SK-N-SH treated with all-trans-retinoic acid at 6 μM for 48 hours (cell line): ENCODE measurements around the gene CEACAM8.

ENCODE experiments used
- ATAC-seq: fragments of 200-7000 bp; cut with Tn5 transposase; 3 replicates; pipeline ENCODE4 v1.9.1; 2020; ENCODE audit warnings: mild to moderate bottlenecking, moderate library complexity
- ARNTL ChIP-seq: fragments of 450-650 bp; formaldehyde crosslinking; IDR thresholded peaks from 2 replicates; pipeline ENCODE4 v1.5.0; 2020; ENCODE audit warnings: low read depth, mild to moderate bottlenecking, moderate library complexity, borderline replicate concordance
- BACH2 ChIP-seq: fragments of 250-450 bp; sonication (Bioruptor Pico); IDR thresholded peaks from 2 replicates; pipeline ENCODE4 v1.9.0; 2021; ENCODE audit warnings: mild to moderate bottlenecking, borderline replicate concordance
- CSDC2 ChIP-seq: fragments of 250-450 bp; sonication (Bioruptor Pico); IDR thresholded peaks from 2 replicates; pipeline ENCODE4 v1.5.0; 2020; ENCODE audit warnings: mild to moderate bottlenecking, moderate library complexity
- ESRRG ChIP-seq: fragments of 250-450 bp; sonication (Bioruptor Pico); IDR thresholded peaks from 2 replicates; pipeline ENCODE4 v1.6.1; 2021; ENCODE audit warnings: mild to moderate bottlenecking
- GLIS3 ChIP-seq: fragments of 250-450 bp; sonication (Bioruptor Pico); IDR thresholded peaks from 2 replicates; pipeline ENCODE4 v1.5.0; 2020; ENCODE audit warnings: mild to moderate bottlenecking, moderate library complexity
- ISL1 ChIP-seq: fragments of 250-450 bp; sonication (Bioruptor Pico); IDR thresholded peaks from 2 replicates; pipeline ENCODE4 v2.1.2; 2022; ENCODE audit warnings: mild to moderate bottlenecking, moderate library complexity
- OSR1 ChIP-seq: fragments of 250-450 bp; sonication (Bioruptor Pico); IDR thresholded peaks from 2 replicates; pipeline ENCODE4 v1.8.0; 2022; ENCODE audit warnings: moderate library complexity, mild to moderate bottlenecking, inconsistent platforms
- PPARA ChIP-seq: fragments of 250-450 bp; sonication (Bioruptor Pico); IDR thresholded peaks from 2 replicates; pipeline ENCODE4 v1.5.0; 2020; ENCODE audit warnings: mild to moderate bottlenecking, borderline replicate concordance
- RARB ChIP-seq: fragments of 250-450 bp; sonication (Bioruptor Pico); IDR thresholded peaks from 2 replicates; pipeline ENCODE4 v1.8.0; 2021; ENCODE audit warnings: mild to moderate bottlenecking, moderate library complexity
- SNAI2 ChIP-seq: fragments of 250-450 bp; sonication (Bioruptor Pico); IDR thresholded peaks from 2 replicates; pipeline ENCODE4 v1.5.0; 2020; ENCODE audit warnings: mild to moderate bottlenecking, moderate library complexity
- TOX ChIP-seq: fragments of 250-450 bp; sonication (Bioruptor Pico); IDR thresholded peaks from 2 replicates; pipeline ENCODE4 v1.8.0; 2021; ENCODE audit warnings: mild to moderate bottlenecking, moderate library complexity, borderline replicate concordance
- ZC3H10 ChIP-seq: fragments of 250-450 bp; sonication (Bioruptor Pico); IDR thresholded peaks from 2 replicates; pipeline ENCODE4 v1.5.1; 2021; ENCODE audit warnings: mild to moderate bottlenecking, moderate library complexity
- ZFP3 ChIP-seq: fragments of 250-450 bp; sonication (Bioruptor Pico); IDR thresholded peaks from 2 replicates; pipeline ENCODE4 v1.5.0; 2020; ENCODE audit warnings: mild to moderate bottlenecking, moderate library complexity
- ZFP30 ChIP-seq: fragments of 450-650 bp; formaldehyde crosslinking; IDR thresholded peaks from 2 replicates; pipeline ENCODE4 v1.5.0; 2022; ENCODE audit warnings: mild to moderate bottlenecking, moderate library complexity
- ZNF565 ChIP-seq: fragments of 450-650 bp; formaldehyde crosslinking; conservative IDR thresholded peaks from 2 replicates; pipeline ENCODE4 v1.5.0; 2020; ENCODE audit warnings: low read depth, mild to moderate bottlenecking, moderate library complexity
- ZNF70 ChIP-seq: fragments of 450-650 bp; formaldehyde crosslinking; IDR thresholded peaks from 2 replicates; pipeline ENCODE4 v1.5.0; 2020; ENCODE audit warnings: mild to moderate bottlenecking, moderate library complexity
- ZNF8 ChIP-seq: fragments of 450-650 bp; formaldehyde crosslinking; IDR thresholded peaks from 2 replicates; pipeline ENCODE4 v1.5.0; 2020; ENCODE audit warnings: mild to moderate bottlenecking, moderate library complexity
- TF ChIP-seq, protein P1 (sequence below): fragments of 250-450 bp; sonication (Bioruptor Pico); IDR thresholded peaks from 2 replicates; pipeline ENCODE4 v1.8.0; 2021; ENCODE audit warnings: low read depth, mild to moderate bottlenecking, moderate library complexity, borderline replicate concordance
- TF ChIP-seq, protein P2 (sequence below): fragments of 250-450 bp; sonication (Bioruptor Pico); IDR thresholded peaks from 2 replicates; pipeline ENCODE4 v1.8.0; 2020; ENCODE audit warnings: mild to moderate bottlenecking, moderate library complexity, borderline replicate concordance
- TF ChIP-seq, protein P3 (sequence below): fragments of 250-450 bp; sonication (Bioruptor Pico); IDR thresholded peaks from 2 replicates; pipeline ENCODE4 v1.5.1; 2021; ENCODE audit warnings: mild to moderate bottlenecking, moderate library complexity
- TF ChIP-seq, protein P4 (sequence below): fragments of 250-450 bp; sonication (Bioruptor Pico); IDR thresholded peaks from 2 replicates; pipeline ENCODE4 v1.5.1; 2020; ENCODE audit warnings: low read depth, mild to moderate bottlenecking, moderate library complexity

Gene CEACAM8

DNA sequence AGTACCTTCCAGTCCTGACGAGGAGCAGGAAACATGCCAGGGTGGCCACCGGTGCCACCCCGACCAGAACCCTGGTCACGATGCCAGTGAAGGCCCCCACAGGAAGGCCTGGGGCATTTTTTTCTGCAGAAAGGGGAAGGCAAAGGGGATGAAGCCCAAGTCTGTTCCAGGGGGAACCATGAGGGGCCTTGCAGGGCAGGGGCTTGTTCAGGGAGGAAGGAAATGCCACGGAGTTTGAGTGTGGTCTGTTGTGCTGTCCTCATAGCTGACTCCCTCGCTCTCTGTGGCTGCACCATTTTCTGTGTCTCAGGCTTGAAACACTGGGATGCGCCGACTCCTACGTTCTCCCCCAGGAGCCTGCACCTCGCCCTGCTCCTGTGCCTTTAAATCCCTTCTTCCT is 38.9 kb downstream of the CEACAM8 start:
- TF ChIP-seq GLIS3, result no peak
- no peak for TF ChIP-seq ESRRG (CRISPR knock-in tag)
- TF ChIP-seq CSDC2 (CRISPR knock-in tag), result no peak
- TF ChIP-seq ARNTL (CRISPR knock-in tag), result no peak
- no peak for TF ChIP-seq ZFP3 (CRISPR knock-in tag)
- TF ChIP-seq ZNF8 (CRISPR knock-in tag), result no peak
- no peak for TF ChIP-seq ZC3H10 (CRISPR knock-in tag)
- no peak for TF ChIP-seq BACH2 (CRISPR knock-in tag)
- TF ChIP-seq OSR1 (CRISPR knock-in tag), result no peak
- TF ChIP-seq, protein P1, sequence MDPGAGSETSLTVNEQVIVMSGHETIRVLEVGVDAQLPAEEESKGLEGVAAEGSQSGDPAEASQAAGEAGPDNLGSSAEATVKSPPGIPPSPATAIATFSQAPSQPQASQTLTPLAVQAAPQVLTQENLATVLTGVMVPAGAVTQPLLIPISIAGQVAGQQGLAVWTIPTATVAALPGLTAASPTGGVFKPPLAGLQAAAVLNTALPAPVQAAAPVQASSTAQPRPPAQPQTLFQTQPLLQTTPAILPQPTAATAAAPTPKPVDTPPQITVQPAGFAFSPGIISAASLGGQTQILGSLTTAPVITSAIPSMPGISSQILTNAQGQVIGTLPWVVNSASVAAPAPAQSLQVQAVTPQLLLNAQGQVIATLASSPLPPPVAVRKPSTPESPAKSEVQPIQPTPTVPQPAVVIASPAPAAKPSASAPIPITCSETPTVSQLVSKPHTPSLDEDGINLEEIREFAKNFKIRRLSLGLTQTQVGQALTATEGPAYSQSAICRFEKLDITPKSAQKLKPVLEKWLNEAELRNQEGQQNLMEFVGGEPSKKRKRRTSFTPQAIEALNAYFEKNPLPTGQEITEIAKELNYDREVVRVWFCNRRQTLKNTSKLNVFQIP (CRISPR knock-in tag), result no peak
- TF ChIP-seq PPARA (CRISPR knock-in tag), result no peak
- no peak for TF ChIP-seq TOX (CRISPR knock-in tag)
- TF ChIP-seq, protein P2, sequence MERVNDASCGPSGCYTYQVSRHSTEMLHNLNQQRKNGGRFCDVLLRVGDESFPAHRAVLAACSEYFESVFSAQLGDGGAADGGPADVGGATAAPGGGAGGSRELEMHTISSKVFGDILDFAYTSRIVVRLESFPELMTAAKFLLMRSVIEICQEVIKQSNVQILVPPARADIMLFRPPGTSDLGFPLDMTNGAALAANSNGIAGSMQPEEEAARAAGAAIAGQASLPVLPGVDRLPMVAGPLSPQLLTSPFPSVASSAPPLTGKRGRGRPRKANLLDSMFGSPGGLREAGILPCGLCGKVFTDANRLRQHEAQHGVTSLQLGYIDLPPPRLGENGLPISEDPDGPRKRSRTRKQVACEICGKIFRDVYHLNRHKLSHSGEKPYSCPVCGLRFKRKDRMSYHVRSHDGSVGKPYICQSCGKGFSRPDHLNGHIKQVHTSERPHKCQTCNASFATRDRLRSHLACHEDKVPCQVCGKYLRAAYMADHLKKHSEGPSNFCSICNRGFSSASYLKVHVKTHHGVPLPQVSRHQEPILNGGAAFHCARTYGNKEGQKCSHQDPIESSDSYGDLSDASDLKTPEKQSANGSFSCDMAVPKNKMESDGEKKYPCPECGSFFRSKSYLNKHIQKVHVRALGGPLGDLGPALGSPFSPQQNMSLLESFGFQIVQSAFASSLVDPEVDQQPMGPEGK, result no peak
- TF ChIP-seq, all 23 proteins: peak for 0
- ATAC-seq, result no peak

DNA sequence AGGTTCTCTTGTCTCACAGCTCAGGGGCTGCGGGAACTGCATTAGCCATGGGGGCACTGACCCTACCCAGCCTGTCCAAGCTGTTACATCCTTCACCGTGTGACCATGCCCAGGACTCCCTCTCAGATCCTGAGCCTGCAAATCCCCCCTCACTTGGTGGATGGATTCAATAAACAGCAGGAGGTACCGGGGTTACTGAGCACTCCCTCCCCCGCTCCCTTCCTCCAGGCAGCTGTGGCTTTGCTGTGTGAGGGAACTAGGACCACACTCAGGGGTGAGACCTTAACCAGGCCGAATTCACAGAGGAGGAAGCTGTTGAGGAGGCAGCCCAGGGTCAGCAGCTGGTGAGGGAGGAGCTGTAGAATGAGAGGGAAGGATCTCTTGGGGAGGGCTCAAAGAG is 39.4 kb downstream of the CEACAM8 start:
- ATAC-seq, result no peak
- TF ChIP-seq ZNF70, result no peak
- TF ChIP-seq ESRRG (CRISPR knock-in tag), result no peak
- TF ChIP-seq, protein P3, sequence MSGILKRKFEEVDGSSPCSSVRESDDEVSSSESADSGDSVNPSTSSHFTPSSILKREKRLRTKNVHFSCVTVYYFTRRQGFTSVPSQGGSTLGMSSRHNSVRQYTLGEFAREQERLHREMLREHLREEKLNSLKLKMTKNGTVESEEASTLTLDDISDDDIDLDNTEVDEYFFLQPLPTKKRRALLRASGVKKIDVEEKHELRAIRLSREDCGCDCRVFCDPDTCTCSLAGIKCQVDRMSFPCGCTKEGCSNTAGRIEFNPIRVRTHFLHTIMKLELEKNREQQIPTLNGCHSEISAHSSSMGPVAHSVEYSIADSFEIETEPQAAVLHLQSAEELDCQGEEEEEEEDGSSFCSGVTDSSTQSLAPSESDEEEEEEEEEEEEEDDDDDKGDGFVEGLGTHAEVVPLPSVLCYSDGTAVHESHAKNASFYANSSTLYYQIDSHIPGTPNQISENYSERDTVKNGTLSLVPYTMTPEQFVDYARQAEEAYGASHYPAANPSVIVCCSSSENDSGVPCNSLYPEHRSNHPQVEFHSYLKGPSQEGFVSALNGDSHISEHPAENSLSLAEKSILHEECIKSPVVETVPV (CRISPR knock-in tag), result no peak
- no peak for TF ChIP-seq RARB (CRISPR knock-in tag)
- TF ChIP-seq ISL1, result no peak
- TF ChIP-seq BACH2 (CRISPR knock-in tag), result no peak
- TF ChIP-seq SNAI2 (CRISPR knock-in tag), result no peak
- TF ChIP-seq, protein P2, result no peak
- TF ChIP-seq PPARA (CRISPR knock-in tag), result no peak
- no peak for TF ChIP-seq ARNTL (CRISPR knock-in tag)
- TF ChIP-seq ZNF565 (CRISPR knock-in tag), result no peak
- TF ChIP-seq ZNF8 (CRISPR knock-in tag), result no peak
- TF ChIP-seq, protein P1 (CRISPR knock-in tag), result no peak

DNA sequence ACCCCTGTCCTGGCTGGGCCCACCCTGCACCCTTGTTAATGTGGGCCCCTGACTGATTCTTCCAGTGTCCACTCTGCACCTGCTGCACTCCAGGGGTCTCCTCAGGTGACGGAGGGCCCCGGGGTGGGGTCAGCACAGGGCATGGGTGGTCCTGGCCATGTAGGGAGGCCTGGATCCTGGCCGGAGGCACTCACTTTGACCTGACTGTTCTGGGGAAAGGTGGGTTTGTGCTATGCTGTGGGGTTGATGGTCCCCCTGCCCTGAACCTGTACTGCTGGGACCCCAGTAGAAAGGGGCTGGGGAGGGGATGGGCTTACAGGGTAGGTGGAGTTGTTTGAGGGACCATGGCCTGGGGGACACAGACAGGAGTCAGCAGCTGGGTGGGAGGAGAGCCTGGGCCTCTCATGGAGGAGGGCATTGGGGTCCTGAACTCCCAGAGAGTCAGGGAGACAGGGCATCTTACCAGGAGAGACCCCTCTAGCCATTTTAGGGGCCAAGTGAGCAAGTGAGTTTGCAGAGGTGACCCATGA is 40.6 kb downstream of the CEACAM8 start:
- no peak for ATAC-seq
- TF ChIP-seq ESRRG (CRISPR knock-in tag) (no peak), PPARA (CRISPR knock-in tag) (no peak), ZFP30 (no peak)
- TF ChIP-seq, protein P4, sequence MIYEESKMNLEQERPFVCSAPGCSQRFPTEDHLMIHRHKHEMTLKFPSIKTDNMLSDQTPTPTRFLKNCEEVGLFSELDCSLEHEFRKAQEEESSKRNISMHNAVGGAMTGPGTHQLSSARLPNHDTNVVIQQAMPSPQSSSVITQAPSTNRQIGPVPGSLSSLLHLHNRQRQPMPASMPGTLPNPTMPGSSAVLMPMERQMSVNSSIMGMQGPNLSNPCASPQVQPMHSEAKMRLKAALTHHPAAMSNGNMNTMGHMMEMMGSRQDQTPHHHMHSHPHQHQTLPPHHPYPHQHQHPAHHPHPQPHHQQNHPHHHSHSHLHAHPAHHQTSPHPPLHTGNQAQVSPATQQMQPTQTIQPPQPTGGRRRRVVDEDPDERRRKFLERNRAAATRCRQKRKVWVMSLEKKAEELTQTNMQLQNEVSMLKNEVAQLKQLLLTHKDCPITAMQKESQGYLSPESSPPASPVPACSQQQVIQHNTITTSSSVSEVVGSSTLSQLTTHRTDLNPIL (CRISPR knock-in tag), result no peak
- TF ChIP-seq, all 23 proteins: peak for 0
